Measurements from ENCODE around the gene TRIP13.
"Not testable (repeated sequence)": the region's sequence is repeated elsewhere in the genome, so short reads cannot be mapped to it uniquely, and the experiment has no call there.

TRIP13 gene

DNA sequence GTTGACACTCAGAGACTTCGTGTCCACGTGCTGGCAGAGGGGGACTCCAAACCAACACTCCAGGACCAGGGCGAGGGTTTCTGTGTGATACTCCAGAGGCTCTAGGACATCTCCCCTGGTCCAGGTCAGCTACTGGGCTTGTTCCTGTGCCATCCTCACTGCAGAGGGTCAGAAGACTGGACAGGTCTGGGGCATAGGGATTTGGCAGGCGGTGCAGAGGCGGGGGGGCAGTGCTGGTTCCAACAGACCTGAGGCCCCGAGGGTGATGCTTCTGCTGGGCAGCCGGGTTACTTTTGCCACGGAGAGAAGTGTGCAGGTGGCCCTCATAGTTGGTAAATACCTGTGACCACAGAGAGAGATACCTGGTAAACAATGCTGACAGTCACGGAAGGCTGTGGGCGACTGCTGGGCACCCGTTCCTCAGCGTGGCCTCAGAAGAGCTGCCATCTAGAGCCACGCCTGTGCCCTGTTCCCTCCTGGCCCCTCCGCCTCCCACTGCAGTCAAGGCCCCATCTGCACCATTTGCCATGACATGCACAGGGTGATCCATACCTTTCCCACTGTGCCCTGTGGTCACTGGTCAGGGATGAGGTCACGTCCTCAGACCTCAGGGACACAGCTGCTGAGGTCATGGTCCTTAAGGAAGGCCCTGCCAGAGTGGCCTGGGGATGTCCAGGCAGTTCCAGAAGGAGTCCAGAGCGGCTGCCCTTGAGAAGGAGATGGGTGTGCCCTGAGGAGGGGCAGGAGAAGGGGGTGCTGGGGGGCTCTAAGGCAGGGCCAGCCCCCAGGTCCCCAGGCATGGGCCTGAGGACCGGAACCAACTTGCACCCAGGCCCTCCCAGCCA is 30.0 kb downstream of the TRIP13 start:
- no peak for DNase-seq

DNA sequence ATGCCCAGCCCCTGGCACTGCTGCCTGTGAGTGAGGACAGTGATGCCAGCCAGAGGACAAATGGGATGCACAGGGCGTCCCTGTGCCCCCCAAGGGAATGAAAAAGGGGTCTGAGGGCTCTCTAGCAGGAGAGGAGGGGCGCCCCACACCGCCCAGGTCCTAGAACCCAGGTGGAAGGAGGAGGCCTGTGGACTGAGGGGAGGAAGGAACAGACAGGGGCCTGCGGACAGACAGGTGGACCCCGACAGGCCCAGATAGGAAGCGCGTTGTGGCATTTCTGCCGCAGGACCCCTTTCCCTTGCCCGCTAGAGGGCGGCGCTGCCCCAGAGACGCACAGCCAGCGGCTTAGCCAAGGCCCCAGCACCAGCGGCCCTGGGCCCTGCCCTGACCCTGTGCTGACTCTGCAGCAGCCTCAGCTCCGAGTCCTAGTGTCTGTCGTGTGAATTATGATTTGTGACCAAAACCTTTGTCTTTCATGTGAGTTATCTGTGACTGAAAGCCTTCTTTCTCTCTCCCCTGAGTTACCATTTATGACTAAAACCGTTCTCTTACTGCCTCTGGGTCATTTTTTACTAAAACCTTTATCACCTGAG is 30.7 kb downstream of the TRIP13 start:
- peak; percentile 72 for DNase-seq

DNA sequence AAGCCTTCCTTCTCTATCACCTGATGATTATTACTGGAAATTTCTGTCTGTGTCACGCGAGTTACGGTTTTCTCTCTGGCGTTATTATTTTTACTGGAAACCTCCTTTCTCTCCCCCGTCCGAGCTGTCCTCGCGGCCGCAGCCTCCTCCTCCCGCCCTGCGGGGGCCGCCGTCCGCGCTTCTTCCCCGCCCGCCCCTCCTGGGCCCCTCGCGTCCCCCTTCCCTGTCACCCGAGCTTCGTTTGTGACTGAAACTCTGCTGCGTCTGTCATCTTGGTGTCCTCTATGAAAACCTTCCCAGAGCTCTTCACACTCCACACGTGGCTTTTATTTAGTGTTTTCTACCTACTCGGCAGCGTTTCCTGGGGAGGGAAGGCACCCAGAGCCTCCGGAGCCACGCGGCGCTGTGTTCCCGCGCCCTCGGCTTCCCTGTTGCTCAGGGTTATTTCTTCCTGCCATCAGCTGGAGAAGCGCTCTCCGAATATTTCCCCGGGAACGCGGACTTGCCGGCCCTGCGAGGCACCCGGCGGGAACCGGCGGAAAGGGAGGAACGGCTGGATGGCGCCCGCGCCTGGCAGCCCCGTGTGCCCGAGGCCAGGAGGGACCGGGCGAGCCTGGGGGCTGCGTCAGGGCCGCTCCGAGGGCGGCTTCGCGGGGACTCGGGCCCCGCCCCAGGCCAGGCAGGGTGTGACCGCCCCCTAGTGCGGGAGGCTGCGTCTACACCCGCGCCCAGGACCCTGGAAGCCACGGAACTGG is 33.9 kb downstream of the TRIP13 start:
- DNase-seq: no peak

DNA sequence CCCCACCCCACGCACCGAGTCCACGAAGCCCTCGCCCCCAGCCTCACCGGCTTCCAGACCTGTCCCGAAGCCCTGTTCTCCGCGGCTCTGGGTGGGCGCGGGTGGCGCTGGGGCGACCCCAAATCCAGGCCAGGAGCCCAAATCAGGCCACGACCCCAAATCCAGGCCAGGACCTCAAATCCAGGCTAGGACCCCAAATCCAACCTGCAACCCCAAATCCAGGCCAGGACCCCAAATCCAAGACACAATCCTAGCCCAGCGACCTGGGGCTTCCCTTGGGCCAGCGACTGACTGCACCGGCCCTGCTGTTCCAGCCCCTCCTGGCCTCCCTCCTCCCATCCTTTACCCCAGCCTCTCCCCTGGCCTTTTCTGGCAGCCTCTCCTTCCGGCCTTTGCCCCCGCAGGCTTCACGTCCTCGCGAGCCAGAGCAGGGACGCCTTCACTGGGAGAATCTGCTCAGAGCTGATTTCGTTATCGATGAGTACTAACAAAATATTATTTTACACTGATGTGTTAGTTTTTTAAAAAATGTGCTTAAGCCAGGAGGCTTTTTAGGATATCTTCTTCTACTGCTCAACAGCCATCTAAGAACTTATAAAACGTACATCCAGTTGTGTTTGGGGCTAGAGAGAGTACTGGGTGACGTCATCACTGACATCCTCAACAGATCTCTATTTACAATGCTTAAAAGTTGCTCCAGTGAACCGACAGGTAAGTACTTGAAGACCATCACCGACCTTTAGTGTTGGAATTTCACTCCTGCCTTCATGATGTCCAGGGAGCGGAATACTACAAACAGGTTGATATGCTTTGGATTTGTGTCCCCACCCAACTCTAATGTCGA is 34.7 kb downstream of the TRIP13 start:
- no peak for DNase-seq

DNA sequence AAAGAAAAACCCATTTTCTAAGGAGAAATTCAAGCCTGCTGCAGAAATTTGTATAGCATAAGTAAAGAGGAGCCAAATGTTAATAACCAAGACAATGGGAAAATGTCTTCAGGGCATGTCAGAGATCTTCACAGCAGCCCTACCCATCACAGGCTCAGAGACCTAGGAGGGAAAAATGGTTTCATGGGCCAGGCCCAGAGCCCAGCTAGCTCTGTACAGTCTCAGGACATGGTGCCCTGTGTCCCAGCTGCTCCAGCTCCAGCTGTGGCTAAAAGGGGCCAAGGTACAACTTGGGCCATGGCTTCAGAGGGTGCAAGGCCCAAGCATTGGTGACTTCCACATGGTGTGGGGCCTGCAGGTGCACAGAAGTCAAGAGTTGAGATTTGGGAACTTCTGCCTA is 36.5 kb downstream of the TRIP13 start:
- DNase-seq: not testable (repeated sequence)

DNA sequence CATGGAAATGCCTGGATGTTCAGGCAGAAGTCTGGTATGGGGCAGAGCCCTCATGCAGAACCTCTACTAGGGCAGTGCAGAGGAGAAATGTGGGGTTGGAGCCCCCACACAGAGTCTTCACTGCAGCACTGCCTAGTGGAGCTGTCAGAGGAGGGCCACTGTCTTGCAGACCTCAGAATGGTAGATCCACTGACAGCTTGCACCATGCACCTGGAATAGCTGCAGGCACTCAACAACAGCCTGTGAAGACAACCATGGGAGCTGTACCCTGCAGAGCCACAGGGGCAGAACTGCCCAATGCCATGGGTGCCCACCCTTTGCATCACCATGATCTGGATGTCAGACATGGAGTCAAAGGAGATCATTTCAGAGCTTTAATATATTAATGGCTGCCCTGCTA is 36.9 kb downstream of the TRIP13 start:
- DNase-seq: no peak

DNA sequence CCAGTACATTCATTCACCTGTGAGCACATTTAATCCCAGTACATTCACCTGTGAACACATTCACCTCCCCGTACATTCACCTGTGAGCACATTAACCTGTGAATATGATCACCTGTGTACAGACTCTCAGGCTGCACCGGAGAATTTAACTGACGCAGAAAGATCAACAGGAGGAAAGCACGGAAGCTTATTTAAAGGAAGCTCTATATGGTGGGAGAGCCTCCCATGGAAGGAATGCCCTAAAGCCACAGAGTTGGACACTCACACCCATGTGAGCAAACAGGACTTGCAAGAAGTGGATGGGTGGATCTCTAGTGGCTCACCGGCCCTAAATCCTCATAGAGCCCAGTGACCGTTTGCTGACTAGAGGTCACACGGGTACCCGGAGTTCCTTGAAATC is 38.2 kb downstream of the TRIP13 start:
- DNase-seq: no peak

DNA sequence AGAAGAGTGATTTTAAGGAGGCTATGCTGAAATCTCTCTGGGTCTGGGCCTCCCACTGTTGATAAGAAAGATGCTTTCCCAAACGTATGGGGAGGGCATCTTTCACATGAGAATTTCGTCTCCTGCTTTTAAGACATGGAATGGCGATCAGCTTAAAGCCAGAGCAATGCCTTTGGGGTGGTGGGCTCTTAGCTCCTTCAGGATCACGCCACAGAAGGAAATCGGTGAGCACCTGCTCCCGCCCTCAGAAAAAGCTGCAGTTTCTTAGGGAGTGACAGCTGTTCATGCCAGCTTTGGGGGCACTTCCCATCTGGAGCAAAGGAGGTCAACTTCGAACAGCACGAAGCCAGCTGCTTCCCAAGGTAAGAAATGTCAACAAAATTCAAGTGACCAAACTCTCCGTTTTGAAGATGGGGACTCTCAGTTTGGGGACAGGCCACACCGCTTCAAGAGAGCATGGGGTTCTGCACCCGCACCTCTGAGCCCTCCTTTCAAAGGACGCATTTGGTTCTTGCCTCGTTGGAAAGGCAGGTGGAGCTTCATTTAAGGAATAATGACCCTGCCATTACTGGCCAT is 39.0 kb downstream of the TRIP13 start:
- peak; percentile 69 for DNase-seq

DNA sequence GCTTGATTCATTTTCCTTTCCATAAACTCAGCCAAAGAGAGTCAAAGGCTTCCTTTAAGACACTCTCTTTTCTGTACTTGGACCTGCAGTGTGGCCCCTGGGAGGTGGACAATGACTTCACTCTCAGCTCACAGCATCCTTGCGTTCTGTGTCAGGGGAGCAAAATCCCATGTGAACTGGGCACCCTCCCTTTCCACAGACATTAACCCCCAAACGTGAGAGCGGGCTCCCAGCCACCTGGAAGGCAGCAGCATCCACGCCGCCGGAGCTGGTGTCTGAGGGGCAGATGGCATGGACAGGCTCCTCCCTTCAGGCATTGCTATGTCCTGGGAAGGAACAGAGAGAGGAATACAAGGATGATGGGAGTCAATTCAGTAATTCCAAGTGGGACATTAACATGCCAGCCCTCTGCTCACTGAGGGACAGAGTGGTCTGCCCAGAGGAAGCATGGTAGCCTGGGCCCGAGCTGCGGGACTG is 39.5 kb downstream of the TRIP13 start:
- peak; percentile 27 for DNase-seq

DNA sequence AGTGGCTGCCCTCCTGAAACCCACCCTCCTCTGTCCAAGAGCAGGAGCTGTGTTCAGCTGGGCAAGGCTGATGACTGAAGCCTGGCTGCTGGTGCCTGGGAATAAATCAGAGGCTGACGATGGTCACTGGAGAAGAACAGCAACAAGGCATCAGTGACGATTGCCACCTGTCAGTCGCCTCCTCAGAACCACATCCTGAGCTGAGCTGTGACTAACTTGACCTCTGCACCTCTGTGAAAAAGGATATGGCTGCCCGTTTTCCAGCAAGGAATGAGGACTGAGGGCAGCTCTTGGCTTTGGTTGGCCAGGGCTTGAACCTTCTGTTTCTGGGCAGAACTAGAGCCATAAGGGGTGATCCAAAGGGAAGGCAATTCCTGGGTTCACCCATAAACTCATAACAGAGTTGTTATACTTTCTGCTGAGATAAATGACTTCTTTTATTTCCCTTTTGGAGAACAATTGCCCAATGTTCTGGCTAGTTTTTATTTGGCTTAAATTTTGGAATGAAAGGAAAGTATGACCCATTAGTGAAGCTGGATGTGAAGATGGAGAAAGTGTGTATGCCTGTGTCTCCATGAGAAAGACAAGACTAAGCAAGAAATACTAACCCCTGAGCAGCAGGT is 40.1 kb downstream of the TRIP13 start:
- DNase-seq: no peak

DNA sequence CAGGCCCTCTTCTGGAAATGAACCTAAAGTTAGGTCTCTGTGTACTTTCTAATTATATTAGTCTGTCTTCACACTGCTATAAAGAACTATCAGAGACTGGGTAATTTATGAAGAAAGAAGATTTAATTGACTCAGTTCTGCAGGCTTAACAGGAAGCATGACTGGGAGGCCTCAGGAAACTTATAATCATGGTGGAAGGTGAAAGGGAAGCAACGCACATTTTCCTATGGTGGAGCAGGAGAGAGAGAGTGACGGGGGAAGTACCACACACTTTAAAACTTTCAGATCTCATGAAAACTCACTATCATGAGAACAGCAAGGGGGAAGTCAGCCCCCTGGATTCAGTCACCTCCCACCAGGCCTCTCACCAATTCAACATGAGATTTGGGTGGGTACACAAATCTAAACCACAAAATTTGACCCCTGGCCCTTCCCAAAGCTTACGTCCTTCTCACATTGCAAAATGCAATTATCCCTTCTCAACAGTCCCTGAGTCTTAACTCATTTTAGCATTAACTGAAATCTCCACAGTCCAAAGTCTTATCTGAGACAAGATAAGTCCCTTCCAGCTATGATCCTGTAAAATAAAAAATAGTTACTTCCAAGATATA is 40.7 kb downstream of the TRIP13 start:
- no peak for DNase-seq

DNA sequence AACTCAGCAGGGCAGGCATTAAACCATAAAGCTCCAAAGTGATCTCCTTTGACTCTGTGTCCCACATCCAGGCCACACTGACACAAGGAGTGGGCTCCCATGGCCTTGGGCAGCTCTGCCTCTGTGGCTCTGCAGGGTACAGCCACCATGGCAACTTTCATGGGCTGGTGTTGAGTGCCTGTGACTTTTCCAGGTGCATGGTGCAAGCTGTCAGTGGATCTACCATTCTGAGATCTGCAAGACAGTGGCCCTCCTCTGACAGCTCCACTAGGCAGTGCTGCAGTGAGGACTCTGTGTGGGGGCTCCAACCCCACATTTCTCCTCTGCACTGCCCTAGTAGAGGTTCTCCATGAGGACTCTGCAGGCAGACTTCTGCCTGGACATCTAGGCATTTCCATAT is 41.3 kb downstream of the TRIP13 start:
- not testable (repeated sequence) for DNase-seq

DNA sequence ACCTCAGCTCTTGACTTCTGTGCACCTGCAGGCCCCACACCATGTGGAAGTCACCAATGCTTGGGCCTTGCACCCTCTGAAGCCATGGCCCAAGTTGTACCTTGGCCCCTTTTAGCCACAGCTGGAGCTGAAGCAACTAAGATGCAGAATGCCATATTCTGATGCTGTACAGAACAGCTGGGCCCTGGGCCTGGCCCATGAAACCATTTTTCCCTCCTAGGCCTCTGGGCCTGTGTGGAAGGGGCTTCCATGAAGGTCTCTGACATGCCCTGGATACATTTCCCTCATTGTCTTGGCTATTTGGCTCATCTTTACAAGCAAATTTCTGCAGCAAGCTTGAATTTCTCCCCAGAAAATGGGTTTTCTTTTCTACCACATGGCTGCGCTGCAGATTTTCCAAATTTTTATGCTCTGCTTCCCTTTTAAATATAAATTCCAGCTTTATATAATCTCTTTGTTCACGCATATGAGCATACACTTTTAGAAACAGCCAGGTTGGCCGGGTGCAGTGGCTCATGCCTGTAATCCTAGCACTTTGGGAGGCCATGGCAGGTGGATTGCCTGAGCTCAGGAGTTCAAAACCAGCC is 41.8 kb downstream of the TRIP13 start:
- DNase-seq: not testable (repeated sequence)

DNA sequence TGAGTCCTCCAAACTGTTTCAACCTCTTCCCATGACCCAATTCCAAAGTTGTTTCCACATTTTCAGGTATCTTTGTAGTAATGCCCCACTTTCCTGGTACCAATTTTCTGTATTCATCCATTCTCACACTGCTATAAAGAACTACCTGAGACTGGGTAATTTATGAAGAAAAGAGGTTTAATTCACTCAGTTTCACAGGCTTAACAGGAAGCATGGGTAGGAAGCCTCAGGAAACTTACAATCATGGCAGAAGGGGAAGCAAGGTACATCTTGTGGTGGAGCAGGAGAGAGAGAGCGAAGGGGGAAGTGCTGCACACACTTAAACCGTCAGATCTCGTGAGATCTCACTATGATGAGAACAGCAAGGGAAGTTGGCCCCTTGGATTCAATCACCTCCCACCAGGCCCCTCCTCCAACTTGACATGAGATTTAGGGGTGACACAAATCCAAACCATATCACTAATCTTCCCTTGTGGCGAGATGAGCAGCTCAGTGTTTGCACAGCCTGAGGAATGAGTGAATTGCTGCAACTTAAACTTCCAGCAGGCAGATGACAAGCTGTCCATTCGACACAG is 42.9 kb downstream of the TRIP13 start:
- no peak for DNase-seq

DNA sequence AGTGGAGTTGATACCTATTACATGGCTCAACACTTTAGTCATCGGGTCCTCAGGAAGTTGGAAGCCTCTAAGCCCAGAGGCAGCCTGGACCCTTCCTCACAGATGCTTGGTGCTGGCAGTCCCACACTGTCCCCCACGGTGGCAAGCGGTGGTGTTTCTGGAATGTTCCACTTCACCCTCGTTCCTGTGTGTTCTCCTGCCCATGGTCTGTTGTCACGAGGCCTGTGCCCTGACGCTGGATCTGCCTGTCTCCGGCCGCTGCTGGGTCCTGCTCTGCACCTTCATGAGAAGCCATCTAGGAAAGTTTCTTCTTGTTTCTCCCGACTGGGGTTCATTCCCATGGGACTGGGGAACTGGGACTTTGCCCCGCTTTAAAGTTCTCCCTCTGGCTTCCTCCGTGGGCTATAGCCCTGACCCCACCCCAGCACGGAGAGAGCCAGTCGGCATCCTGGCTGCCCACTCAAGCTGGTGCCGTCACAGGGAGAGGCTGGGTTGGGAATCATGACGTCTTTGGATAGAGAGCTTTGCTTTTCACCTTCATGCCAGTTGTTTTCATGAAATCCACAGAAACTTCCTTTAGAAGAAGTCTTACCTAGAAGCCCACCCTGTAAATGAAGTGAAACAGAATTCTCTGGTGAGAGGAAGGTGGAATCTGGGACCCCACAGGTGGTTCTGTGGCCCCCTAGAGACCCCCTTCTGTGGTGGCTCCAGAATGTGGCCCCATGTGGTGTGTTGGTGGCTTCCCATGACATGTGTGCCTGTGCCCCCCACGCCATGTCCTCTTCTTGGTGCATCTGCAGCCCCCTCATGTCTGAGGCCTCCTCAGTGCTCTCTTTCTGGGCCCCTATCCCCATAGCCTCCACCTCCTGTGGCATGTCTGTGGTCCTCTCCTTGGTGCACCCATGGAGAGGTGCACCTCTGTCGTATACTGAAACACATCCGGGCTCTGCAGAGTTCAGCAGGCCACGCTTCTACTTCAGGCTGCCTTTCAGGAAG is 43.8 kb downstream of the TRIP13 start:
- DNase-seq: no peak

DNA sequence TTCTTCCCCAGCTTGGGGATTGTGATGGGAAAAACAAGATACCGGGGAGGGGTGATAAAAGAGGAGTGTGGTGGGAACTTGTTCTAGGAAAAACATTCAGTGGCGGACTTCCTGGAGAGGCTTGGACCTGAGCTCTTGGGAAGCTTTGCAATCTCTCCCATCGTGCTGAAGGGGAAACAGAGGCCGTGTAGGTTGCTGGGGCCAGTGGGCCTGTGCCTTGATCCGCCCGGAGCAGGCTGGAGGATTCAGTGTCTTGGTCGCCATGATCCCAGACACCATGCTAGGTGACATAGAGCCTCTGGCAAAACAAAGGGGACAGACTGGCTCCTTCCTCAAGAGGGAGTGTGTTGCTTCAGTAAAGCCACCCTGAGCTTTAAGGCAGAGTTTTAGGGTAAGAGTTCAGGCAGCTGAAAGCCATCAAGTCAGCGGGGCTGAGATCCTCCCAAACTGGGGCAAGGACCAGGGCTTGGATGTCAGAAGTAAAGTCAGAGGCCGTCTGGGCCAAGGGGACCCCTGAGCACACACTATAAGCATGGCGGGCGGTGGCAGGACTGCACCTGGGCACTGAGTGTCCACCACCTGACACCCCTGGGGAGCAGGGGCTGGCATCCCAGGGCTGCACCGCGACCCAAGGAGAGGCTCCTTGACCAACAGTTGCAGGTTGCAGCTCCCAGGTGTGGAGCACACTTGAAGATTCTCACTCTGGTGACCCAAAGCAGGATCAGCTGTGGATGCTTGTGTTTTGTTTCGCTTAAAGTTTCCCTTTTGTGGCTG is 44.7 kb downstream of the TRIP13 start:
- DNase-seq: no peak

DNA sequence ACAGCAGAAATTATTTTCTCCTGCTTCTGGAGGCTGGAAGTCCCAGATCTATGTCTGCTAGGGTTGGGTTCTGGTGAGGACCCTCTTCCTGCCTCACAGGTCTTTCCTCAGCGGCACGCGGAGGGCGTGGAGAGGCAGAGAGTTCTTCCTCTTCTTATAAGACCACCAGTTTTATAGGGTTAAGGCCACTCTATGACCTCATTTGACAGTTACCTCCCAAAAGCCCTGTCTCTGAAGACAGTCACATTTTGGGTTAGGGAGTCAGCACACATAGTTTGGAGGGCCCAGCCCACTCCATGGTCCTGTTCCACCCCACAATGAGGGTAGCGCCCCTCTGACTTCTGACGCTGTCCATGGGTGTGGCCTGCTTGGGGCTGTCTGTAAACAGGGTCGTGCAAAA is 46.7 kb downstream of the TRIP13 start:
- no peak for DNase-seq

DNA sequence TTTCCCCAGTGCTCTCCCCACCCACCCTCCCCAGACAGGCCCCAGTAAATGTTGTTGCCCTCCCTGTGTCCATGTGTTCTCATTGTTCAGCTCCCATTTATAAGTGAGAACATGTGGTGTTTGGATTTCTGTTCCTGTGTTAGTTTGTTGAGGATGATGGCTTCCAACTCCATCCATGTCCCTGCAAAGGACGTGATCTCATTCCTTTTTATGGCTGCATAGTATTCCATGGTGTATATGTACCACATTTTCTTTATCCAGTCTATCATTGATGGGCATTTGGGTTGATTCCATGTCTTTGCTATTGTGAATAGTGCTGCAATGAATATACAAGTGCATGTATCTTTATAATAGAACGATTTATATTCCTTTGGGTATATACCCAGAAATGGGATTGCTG is 48.1 kb downstream of the TRIP13 start:
- not testable (repeated sequence) for DNase-seq
